NCI-H446 (cell line): ENCODE measurements around the gene CYSTM1.

Experiments used
- DNase-seq, 2 experiments: peaks; one replicate each; lab custom pipeline; 2025; lab: John Stamatoyannopoulos, UW

The CYSTM1 gene

DNA sequence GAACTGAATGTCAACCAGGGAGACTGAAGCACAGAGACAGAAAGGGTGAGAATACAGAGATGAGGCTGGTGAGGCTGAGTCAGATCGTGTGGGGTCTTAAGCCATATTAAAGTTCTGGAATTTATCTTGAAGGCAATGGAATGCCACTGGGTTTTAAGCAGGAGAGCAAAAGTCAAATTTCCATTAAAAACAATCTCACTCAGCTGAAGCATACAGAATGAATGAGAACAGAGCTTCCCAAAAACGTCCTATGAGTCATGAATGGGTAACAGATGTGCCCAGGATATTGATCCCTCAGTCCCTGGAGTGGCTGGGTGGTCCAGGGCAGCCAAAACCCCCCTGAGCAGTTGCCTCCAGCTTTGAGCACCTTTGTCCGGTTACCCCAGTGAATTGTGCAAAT lies 83.0 kb downstream of the CYSTM1 start:
- no peak for DNase-seq

DNA sequence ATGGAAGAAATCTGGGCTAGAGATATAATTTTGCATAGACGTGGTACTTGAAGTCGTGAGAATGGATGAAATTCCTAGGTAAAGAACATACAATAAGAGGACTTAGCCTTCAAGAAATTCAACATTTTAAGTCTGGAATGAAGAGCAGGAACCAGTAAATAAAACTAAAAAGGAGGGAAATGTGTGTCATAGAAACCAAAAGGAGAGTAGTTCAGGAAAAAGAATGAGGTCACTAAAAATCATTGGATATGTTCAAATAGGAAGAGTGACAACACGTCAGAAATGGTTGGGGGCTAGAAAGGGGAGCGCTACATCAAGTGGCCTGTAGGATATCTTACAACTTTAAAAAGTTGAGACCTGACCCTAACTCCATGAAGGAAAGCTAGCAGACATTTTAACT lies 83.9 kb downstream of the CYSTM1 start:
- no peak for DNase-seq

DNA sequence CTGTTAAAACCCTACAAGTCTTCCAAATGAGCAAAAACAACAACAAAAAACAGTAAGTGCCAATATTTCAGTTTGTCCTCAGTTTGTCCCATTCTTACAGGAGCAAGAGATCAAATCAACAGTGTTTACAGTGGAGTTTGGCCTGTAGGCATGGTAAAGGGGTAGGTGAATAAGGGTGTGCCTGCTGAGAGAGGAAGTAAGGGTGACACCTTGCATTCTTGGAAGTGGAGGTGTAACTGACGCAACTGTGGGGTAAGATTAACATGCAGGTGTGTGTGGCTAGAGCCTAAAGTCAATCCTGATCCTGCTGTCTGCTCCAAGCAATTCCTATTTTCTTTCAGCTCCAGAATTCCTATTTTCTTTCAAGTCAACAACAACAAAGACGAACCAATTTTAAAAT lies 84.5 kb downstream of the CYSTM1 start:
- DNase-seq, result no peak

DNA sequence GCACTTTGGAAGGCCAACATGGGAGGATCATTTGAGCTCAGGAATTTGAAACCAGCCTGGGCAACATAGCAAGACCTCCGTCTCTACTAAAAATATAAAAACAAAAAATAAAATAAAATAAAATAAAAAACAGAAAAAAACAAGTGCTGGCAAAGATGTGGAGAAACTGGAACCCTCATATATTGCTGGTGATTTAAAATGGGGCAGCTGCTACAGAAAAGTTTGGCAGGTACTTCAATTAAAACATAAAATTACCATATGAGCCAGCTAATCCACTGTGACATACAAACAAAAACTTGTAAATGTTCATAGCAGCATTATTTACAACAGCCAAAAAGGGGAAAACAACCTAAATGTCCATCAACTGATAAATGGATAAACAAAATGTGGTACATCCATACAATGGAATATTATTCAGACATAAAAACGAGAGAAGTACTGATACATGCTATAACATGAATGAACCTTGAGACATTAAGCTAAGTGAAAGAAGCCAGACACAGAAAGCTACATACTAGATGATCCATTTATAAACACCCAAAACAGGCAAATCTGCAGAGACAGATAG lies 85.2 kb downstream of the CYSTM1 start:
- DNase-seq, result no peak

DNA sequence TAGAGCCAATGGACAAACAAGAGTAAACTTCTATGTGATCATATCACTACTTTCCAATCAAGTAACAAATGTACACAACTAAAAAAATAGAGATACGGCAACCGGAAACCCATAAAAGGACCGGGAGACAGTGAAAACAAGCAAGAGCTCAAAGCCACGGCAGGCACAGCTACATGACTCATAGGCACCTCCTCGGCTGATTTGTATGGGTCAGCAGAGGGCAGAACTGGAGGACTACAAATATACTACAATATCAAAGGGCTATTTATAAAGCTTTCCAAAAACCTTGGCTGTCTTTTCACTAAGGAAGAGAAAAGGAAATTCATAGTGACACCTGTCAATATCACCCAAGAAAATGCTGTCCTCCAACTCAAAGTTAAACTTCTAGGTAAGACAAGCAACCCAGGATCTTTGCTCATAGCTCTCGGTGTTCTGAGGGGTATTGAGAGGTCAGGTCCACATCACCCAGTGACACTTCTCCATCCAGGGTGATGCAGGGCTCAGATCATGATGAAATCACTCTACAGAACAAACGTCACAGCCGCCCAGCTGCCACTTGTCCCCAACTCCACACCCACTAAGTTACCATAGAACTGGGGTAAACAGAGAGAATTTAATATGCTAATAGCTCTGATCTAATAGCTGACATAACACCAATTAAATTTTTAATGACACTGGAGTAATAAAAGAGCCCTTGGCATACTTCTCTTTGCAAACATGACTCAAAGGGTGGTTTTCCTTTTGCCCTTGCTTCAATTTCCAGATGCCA lies 86.6 kb downstream of the CYSTM1 start:
- DNase-seq, result no peak

DNA sequence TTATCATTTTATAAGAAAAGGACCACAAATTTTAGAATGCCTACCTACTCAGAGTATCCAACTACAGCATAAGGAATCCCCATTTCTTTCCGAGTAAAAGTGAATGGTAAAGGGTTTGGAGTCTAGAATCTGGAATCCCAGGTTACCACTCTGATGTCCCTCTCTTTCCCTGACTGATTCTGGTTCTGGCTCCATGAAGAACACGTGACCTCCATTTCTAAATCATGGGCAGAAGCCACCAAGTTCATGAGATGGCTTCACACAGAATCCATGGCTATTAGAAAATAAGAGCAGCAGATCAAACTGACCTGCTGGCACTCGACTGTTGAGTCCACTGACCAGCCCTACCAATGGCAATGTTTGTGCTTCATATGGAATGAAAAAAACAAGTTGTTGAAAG lies 87.2 kb downstream of the CYSTM1 start:
- DNase-seq, result no peak

DNA sequence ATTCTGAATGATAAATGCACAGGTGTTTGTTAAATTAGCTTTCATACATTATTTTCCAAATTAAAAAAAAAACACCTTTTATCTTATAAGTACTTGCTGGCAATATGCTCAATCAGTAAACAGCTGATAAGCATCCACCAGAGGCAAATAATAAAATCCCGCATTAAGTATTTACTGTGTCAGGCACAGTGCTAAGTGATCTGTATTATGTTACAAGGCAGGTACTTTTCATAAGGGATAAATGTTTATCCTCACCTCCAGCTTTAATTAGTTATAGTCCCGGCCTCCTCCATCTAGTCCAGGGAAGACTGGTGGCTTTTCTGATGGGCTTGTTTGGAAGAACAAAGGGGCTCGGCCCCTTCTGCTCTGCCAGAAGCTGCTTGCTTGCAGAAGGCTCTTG lies 87.9 kb downstream of the CYSTM1 start:
- no peak for DNase-seq

DNA sequence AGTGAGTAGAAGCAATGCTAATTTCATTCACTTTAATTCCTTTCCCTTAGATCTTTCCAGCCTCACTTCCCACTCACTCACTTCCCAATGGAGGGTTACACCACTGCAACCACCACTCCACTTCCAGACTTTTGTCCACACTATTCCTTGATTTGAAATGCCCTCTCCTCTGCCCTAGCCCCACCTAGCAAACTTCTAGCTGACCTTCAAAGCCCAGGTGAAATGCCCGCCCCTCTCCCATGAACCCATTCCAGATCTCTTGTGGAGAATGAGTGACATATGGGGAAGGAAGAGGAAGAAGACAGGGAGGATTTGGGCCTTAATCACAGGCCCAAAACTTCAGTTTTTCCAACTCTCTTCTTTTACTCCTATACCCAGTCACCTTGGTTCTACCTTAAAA lies 90.9 kb downstream of the CYSTM1 start:
- DNase-seq, result no peak

DNA sequence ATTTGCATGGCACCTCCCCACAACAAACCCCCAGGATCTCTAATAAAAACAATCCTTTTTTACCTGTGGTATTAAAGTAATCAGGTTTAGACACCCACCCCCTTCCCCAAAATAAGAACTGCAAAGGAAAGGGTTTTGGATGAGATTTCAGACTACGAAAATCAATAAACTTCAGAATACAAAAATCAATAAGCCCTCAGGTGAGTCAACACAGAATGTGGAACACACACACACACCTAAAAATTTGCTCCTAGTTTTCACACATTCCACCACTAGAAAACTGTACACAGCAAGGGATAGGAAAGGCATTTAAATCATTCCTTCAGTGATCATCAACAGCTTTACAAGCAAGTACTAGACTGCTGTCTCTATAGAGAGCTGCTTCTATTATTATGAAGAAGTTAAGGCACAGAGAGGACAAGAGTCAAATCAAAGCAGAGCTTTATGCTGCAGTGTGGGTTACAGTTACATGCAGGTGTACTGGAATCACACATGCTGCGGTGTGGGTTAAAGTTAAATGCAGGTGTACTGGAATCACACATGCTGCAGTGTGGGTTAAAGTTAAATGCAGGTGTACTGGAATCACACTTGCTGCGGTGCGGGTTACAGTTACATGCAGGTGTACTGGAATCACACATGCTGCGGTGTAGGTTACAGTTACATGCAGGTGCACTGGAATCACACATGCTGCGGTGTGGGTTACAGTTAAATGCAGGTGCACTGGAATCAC lies 91.6 kb downstream of the CYSTM1 start:
- DNase-seq, result no peak

DNA sequence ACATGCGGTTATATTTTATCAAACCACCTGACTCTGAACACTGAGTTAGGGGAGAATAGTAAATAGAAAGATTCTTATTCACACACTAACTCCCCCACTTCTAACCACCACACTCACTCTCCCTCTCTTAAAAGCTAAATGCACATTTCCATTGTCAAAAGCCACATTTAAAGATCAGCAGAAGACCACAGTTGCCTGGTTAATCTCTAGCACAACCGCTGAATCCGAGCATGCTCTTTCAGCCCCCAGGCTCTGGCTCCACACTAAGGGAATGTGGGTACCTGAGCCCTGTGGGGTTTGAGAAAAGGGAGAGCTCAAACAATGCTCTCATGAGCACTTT lies 92.2 kb downstream of the CYSTM1 start:
- DNase-seq, result no peak

DNA sequence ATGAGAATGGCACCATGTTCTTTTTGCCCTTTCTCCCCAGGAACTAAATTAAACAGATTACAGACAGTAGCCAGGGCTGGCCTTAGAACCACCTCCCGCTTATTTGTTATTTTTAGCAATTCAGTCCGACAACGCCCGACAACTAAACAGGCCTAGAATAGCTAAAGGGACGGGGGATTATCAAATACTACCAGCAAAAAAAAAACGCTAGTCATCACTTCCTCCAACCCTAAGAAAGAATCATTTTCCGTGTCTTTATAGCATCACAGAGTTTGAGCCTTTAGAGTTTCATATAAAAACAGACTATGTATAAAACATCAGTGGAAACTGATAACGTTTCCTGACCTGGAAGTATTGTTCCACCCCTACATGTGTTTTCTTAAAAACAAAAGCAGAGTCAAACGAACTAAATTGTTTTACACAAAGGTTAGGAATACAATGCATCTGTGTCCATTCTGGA lies 92.6 kb downstream of the CYSTM1 start:
- DNase-seq, result no peak

DNA sequence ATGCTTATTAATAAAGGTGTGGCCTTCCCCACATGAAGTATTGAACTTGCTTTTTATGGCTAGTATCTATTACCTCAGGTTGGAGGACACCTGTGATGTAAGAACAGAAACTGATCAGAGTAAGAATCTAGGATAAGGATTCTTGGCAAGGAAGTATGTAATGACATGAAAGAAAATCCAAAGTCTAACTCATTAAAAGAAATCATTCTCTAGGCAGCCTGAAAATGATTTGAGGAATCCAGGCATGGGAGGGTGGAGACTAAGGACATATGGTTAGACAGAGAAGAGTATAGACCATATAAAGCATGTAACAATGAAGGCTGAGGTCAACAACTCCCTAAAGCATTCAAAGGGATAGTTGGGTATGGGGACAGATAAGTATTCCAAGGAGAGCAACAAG lies 95.0 kb downstream of the CYSTM1 start:
- DNase-seq, result no peak

DNA sequence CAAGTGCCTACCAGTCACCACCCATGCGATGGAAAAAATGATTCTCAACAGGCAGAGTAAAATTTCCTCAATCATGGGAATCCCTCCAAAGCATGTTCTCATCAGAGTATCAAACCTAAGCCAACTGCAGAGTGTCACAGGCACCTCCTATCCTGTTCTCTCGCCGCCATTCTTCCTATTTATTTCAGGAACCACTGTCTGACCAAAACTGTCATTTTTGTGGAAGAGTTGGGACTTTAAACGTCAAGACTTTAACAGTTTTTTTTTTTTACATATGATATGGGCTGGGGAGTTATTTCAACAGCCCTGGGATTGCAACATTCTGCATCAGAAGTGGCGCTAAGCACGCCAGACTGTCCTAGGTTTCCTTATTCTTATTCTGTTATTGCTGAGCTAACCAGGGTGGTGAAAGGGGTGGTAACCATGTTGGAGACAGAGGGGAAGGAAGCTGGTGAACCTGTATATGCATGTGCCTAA lies 98.5 kb downstream of the CYSTM1 start:
- DNase-seq, result no peak

DNA sequence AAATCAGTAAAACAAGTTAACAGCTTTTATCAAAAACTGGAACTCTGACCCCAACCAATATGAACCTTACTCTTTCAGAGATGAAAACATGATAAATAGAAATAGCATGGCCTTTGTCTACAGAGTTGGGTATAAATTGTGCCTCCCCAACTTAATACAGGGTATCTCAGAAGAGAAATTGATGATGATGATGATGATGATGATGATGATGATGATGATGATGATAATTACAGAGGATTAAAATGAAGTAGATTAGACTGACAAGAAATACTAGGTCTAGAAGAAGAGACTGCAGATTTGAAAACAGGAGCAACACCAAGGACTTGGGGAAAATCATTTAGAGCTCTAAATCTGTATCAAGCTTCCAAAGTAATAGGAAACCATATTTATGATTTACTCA lies 100.8 kb downstream of the CYSTM1 start:
- no peak for DNase-seq

DNA sequence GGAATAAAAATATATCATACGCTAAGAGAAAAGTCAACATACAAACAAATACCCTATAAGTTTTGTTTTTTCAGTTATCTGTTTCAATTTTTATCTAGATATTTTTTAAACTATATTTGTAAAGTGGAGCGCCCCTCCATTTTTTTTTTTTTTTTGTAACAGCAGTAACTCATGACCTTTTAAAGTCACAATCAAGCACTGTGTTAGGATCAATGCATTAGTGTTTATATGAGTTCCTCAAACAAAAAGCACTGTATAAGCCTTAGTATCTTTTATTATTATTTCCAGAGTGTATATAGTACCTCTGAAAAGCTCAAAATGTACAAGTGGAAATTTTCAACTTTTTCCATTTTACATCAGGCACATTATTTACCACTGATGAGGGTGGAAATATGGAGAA lies 107.3 kb downstream of the CYSTM1 start:
- no peak for DNase-seq

DNA sequence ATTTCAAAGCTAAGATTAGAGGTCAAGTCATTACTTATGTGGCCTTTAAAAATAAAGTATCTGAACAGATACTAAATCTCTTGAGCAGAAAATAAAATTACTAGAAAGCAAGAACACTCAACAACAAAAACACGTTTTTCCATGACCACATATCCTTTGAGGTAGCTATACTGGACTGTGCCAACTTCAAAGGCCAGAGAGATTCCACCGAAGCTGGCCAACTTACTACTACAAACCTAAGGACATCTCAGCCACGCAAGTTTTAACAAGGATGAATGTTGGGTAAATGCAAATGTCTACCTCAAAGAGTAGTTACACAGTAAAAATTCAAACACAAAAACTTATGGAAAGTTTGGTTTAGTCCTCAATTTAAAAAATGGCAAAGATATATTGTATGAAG lies 109.0 kb downstream of the CYSTM1 start:
- DNase-seq, result no peak

DNA sequence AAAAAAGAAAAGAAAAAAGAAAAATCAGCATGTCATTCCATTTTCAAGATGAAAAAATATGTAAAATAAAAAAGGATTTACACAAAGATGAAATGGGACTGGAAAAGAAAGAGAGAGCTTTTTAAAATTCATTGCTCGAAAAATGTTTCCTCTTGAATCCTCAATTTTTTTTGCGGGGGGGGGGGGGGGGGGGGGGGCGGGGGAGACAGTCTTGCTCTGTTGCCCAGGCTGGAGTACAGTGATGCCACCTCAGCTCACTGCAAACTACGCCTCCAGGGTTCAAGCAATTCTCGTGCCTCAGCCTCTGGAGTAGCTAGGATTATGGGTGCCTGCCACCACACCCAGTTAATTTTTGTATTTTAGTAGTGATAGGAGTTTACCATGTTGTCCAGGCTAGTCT lies 111.4 kb downstream of the CYSTM1 start:
- no peak for DNase-seq

DNA sequence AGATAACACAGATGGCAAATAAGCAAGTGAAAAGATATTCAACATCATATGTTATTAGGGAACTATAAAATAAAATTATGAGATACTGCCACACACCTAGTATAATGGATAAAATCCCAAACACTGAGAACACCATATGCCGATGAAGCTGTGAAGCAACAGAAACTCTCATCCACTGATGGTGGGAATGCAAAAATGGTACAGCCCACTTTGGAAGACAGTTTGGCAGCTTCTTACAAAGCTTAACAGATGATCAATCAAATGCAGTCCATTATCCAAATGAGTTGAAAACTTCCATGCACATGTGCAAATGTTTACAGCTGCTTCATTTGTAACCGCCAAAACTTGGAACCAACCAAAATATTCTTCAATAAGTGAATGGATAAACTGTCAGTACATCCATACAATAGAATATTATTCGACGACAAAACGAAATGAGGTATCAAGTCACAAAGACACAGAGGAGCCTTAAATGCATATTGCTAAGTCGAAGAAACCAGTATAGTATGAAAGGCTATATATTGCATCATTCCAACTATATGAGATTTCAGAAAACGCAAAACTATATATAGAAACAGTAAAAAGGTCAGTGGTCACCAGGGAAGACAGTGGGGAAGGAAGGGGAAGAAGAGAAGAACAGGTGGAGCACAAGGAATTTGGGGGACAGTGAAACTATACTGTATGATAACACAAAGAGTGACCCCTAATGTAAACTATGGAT lies 113.0 kb downstream of the CYSTM1 start:
- DNase-seq, result no peak

DNA sequence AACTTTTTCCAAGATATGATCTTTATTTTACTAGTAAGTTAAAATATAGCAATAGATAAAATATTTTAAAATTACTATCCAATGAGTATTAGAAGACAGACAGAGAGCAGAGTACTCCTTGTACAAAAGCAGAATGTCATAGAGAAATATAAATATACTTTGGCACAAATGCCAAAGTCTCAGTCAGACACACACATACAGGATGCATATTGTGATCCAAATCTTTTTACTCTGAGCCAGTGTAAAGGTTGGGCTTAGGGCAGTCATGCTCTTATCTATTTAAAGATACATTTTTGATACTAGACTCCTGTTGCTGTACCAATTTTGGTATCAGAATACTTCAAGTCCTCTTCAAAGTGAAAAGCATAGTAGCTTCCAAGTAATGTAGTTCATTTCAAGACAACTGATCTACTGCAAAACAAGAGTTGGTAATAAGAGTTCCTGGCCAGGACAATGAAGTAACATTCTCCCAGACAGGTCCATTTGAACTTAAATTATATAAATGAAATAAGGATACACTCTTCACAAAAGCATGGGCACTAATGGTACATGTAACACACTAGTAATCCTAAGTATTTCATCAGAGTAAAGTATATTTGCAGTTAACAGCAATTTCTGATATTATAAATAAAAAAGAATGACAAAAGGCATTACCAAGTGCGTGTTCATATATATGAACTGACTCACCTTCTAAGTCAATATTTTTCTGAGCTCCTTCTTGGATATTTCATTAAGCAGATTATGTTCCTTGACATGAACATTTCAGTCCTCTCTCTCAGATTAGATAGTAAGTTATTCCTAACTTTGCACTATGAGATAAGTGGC lies 117.4 kb downstream of the CYSTM1 start:
- no peak for DNase-seq
